GM19239 (cell line): ENCODE data around the gene TBX1.
"Not testable (repeated sequence)": the region's sequence is repeated elsewhere in the genome, so short reads cannot be mapped to it uniquely, and the experiment has no call there.

Experiments
- DNase-seq: peaks from one replicate; pipeline ENCODE4 v3.0.0; 2011; ENCODE audit warnings: low spot score; ENCODE audit not compliant: insufficient read length
- FAIRE-seq: peaks from 2 replicates; lab custom pipeline; 2011; peaks lifted over from hg19 to GRCh38; lab: Jason Lieb, UNC

The TBX1 gene

DNA sequence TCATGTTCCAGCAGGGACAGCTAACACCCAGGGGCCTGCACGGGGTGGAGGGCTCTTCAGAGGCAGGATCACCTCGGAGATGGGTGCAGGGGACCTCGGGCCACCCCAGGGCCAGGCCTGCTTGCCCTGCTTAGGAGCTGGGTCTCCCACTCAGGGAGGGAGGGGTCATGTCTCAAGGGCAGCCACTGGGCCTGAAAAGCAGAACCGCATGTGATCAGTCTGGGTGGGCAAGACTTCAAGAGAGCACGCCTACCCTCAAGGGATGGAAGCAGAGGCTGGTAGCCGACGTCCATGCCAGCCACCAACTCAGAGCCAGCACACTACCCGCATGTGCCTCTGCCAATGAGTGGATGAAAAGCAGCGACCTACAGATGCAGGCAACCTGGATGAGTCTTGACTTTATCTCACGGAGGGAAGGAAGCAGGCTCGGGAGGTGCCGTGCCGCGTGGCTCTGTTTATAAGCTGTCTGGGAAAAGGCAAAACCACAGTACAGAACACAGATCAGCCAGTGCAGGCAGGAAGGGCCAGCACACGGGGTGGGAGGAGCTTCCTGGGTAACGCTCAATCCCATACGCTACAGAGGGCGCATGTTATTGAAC is 16.0 kb downstream of the TBX1 start:
- DNase-seq = no peak
- no peak for FAIRE-seq

DNA sequence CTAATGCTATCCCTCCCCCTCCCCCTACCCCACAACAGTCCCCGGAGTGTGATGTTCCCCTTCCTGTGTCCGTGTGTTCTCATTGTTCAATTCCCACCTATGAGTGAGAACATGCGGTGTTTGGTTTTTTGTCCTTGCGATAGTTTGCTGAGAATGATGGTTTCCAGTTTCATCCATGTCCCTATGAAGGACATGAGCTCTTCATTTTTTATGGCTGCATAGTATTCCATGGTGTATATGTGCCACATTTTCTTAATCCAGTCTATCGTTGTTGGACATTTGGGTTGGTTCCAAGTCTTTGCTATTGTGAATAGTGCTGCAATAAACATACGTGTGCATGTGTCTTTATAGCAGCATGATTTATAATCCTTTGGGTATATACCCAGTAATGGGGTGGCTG is 16.6 kb downstream of the TBX1 start:
- not testable (repeated sequence) for FAIRE-seq, DNase-seq

DNA sequence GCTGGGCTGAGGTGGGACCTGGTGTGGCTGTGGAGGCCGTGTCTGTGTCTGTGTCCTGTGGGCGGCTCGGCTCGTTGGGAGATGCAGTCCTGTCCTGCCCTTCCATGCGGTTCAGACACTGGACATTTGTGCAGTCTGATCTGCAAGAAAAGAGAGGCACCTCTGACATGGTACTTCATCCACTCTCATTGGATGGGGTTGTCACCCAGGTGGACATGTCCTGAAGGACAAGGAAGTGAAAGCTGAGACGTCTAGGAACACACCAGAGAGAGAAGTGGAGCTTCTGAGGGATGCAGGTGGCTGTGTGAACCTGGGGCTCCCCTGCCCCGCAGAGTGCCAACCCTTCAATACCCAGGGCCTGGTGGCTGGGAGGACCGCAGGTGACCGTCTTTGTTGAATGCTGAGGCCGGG is 18.4 kb downstream of the TBX1 start:
- FAIRE-seq (no peak), DNase-seq (no peak)

DNA sequence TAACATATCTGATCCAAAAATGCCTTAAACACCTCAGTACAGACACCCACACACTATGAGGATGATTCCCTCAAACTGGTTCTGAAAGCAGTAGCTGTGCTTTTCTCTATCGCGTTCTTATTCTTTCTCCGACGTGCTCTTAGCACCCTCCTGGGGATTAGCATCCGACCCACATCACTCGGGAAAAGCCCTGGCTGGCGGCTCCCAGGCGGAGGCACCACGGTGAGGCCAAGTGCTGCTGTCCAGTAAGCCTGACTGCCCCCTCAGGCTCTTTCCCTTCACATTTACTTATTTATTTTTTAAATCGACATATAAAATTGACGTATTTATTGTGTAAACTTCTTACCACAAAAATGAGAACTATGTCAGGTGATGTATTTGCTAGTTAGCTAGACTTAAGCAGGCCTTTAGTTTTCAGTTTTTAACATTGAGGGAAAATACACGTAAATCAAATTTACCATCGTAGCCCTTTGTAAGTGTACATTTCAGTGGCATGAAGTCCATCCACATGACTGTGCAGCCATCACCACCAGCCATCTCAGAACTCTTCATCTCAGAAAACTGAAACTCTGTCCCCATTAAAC is 19.2 kb downstream of the TBX1 start:
- DNase-seq (no peak), FAIRE-seq (no peak)

DNA sequence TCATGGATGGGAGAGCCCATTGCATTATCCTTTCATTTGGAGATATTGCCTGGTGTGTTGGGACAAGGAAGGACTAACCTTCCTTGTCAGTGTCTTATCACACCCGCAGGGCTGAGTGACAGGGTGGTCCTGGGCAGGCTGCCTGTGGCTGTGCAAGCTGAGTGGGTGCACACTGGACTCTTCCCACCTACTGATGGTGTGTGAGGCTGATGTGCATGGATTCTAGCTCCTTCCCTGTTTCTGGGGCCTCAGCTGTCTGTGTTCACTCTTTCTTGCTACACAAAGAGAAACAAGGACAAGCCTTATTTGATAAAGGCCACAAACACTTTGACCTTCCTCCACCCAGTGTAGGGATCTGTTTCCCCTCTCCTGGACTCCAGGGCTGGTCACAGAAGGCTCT is 22.0 kb downstream of the TBX1 start:
- FAIRE-seq (no peak), DNase-seq (no peak)

DNA sequence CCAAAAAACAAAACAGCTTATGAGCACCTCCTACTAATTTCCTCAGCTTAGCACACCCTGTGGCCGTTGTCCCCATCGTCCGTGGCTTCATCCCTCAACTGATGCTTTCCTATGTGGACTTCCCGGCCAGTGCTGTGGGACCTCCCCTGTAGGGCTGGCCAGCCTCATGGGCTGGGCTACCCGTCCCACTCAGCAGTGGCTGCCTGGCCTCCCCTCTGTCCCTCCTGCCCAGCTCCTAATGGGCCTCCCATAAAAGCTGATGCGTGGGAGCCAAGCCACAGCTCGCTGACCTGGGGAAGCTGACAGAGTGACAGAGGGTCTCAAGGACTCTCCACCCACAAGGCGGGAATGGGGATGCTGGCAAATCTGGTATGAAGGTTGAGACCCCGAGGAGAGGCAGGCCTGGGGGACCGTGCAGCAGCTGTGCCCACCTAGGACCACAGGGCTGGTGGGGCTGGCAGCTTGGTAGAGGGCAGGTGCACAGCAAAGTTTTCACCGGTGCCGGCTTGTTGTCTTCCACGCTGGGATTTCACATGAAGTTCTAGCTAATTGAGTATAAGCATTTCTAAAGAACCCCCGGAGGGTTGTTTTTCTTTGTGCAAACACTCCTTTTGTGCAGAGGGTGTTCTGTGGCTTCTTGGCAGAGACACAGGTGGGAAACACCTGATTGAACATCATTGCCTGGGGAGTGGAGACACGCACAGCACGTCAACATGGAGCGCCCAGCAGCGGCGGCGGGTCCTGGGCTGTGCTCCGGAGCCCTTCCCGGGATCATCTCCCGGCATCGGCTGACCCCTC is 23.2 kb downstream of the TBX1 start:
- FAIRE-seq = no peak
- no peak for DNase-seq

DNA sequence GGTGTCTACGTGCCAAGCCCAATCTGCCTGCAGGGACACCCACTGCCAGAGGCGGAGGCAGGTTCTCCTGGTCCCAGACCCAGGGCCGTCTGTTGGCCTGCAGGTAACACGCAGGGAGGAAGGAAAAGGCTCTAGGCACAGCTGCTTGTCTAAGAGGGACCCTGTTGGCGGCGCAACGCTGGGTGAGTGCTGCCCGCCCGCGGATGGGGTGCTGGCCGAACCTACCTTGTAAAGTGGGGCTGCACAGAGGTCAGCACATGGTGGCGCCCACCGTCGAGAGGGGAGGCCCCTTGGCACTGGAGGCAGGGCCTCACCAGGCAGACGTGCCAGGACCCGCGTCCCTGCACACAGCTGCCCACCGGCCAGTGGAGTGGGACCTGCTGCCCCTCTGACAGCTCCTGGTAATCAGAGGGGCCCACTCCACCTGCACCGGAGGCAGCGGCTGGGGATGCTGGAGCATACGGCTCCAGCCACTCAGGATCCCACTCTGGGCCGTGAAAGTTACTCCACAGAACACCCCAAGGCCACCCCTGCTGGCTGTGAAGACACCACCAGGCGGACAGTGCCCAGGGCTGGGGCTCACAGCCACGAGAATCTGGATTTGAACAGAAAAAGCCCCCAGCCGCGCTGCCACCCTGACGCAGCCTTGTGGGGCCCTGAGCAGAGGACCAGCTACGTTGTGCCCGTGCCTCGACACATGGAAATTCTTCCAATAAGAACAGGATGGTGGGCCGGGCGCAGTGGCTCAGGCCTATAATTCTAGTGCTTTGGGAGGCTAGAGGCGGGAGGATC is 24.0 kb downstream of the TBX1 start:
- no peak for FAIRE-seq
- no peak for DNase-seq

DNA sequence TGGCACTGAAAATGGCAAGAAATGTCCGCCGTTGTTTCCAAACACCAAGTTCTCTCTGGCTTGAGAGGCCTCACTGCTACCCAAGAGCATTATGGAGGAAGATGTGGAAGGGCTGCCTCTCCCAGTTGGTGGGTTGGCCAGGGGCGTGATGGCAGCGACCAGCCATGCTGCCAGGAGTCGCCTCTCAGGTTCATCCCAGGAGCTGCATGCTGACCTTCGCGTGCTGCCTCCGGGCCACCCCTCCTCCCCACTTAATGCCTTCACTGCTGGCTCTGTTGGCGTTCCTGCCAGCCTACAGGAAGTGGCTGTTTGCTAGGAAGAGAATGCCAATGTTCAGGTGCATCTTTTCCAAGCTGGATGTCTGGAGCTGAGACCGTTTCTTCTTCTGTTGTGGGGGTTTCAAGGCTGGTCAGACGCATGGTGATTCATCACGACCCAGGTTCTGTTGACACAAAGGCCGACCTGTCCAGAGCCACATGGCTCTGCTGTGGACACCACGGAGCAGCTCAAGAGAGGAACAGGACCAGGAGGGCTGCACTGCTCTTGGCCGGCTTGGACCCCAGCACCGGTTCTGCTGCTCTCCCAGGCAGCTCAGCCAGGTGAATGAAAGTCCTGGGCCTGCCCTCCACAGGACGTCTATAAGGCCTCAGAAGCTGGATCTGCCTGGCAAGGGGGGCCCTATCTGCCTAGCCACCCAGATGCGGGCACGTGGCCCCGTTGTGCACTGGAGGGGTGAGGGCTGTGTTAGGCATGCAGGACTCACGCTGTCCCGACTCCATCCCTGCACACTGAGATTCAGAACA is 25.1 kb downstream of the TBX1 start:
- DNase-seq (no peak), FAIRE-seq (no peak)

DNA sequence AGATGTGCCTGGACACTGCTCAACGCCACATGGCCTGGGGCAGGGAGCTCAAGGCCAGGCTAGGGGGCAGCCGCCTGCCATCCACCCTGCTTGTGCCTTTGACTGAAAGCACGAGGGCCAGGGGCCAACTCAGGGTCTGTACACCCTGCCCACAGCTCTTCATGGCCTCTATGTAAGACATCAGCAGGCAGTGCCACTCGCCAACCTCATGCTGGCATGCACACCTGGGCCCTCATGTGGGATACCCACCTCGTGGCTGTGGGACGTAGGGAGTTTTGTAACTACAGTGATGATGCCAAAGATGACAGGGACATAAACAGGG is 25.6 kb downstream of the TBX1 start:
- DNase-seq (no peak), FAIRE-seq (no peak)

DNA sequence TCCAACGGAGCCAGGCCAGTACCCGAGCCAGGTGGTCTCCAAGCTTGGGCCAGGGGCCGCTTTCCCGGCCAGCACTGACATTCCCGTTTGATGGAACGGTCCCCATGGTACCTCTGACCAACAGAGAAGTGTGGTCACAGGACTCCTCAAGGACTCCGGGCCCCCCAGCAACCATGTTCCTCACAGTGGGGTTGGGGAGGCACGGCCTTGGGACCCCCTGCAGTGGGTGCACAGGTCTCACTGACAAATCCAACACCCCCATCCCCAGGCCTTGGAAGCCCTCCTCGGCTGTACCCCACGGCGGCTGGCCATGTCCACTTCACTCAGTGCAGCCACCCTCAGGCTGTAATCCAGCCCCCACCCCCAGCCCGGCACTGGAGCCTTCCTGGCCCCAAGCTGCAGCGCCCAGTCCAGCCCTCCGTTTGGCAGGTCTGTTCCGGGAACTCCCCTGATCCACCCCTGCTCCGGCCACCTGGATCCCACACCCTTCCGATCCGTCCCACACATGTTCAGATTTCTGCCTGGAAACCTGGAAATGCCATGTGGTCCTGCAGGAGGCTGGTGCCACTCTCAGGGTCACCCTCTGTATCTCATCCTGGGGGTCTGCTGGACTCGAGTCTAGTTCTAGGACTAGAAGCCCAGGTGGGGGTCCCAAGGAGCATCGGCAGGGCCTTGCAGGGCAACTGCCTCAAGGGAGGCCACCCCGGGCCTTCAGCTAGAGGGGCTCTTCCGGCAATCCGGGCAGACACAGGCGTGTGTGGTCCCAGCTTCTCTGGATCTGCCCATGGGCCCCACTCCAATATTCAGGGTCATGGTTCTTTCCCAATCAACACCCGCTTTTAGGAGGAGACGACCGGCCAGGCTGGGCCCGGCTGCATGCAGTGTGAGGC is 26.6 kb downstream of the TBX1 start:
- FAIRE-seq (no peak), DNase-seq (no peak)

DNA sequence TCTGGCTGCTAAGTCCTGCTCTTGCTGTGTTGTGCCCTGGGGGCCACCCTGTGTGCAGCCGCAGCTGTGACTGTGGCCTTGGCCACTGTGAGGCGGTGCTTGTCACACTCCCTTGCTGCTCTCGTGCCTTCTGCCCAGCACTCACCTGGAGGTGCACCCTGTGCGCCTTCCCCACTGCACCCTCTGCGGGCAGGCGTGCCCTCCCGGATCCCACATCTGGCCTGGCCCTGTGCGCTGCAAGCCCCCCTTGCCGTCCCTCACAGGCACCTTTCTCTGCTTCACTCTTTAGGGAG is 27.2 kb downstream of the TBX1 start:
- DNase-seq = no peak
- FAIRE-seq = no peak

DNA sequence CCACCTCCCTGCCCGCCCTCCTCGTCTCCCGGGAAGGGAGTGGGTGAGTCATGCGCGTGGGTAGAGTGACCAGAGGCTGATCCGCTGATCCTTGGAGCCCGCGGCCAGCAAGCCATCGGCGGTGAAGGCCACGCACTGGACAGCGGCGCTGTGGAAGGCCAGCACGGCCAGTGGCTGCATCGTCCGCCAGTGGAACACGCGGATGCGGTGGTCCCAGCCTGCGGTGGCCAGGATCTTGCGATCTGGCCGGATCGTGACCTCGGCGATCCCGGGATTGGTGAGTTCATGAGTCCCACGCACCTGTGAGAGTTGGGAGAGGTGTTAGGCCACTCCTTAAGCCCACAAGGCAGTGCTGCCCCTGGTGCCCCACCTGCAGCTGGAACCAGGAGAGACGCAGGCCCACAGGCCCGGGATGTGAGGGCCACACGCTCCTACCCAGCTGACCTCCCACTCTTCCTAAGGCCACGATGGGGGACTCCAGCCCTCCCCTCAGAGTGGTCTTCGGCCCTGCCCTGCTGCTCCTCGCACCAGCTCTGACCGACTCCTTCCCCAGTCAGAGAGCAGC is 28.2 kb downstream of the TBX1 start:
- no peak for FAIRE-seq
- no peak for DNase-seq

DNA sequence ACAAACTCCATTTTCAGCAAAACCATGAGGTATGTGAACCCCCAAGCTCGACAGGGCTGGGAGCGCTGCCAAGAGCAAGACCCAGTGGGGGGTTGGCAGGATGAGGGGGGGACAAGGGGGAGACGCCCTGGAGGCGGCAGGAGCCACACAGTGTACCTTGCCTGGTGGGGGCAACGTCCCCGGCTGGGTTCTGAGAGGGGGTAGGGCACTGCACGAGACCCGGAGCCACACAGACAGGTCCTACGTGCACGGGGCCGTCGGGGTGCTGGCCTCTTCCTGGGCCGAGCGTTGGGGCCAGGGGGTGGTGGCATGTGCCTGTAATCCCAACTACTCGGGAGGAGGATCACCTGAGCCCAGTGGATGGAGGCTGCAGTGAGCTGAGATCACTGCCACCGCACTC is 28.8 kb downstream of the TBX1 start:
- DNase-seq = no peak
- no peak for FAIRE-seq

DNA sequence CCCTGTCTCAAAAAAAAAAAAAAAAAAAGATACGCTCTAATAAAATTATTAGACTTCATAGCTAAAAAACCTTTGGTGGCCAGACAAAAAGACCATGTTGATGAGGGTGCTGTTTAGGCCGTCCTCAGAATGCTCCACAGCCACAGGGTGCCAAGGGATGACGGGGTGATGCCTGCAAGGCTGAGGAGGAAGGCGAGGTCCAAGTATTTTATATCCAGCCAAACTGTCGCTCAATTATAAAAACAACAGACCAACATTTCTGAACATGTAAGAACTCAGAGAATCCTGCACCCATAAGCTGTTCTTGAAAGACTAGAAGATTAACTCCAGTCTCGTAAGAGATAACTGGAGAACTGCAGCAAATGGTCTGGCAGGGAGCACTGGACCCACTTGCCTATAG is 29.2 kb downstream of the TBX1 start:
- FAIRE-seq (no peak), DNase-seq (no peak)

DNA sequence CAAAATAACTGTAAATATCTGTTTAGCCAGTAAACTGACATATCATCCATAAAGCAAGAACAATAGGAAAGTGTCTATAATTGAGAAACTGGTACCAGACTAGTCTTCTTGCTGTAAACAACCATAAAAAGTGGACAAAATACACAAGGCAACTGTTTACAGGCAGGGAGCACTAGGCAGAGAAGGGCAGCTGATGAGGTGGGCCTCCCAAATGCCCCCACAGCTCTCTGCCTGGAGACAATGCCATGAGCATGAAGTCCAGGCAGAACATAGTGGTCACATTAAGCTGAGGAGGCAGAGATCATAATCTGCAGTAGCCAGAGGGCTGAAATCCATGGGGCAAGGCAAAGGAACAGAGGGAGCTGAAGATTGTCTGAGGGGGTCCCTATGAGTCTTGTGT is 30.7 kb downstream of the TBX1 start:
- no peak for FAIRE-seq
- no peak for DNase-seq

DNA sequence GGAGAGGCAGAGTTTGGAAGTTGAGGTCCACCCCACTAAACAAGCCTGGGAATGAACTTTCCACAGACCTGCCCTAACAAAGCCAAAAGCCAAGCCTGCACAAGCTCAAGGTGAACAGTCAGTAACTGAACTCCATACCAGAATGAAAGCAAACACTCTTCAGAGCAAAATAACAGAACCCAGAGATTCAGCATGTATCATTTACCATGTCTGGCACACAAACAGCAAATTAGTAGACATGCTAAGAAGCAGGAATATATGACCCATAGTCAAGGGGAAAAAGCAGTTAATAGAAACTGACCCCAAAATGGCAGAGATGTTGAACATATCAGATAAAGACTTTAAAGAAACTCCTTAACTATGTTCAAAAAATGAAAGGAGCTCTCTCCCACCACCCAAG is 31.3 kb downstream of the TBX1 start:
- DNase-seq (no peak), FAIRE-seq (no peak)

DNA sequence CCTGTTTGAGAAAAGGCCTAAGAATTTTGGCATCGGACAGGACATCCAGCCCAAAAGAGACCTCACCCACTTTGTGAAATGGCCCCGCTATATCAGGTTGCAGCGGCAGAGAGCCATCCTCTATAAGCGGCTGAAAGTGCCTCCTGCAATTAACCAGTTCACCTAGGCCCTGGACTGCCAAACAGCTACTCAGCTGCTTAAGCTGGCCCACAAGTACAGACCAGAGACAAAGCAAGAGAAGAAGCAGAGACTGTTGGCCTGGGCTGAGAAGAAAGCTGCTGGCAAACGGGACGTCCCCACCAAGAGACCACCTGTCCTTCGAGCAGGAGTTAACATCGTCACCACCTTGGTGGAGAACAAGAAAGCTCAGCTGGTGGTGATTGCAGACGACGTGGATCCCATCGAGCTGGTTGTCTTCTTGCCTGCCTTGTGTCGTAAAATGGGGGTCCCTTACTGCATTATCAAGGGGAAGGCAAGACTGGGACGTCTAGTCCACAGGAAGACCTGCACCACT is 31.9 kb downstream of the TBX1 start:
- not testable (repeated sequence) for FAIRE-seq, DNase-seq

DNA sequence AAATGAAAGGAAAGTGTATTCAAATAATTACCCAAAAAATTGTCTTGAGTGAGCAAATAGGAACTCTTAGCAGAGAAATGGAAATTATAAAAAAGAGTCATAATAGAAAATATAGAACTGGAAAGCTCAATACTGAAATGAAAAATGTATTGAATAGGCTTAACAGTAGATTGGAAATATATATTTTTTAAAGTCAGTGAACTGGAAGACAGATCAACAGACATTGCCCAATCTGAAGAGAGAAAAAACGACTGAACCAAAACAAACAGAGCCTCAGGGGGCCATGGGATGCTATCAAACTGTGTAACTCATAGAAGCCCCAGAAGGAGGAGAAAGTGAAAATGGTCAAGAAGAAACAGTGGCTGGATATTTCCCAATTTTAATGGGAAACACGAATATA is 32.6 kb downstream of the TBX1 start:
- FAIRE-seq (no peak), DNase-seq (no peak)
